Memory B cell (primary cell): ENCODE results near the gene GTPBP3.

Experiments used
- ATAC-seq: fragments of 150-1000 bp; cut with Tn5 transposase; 2 replicates; pipeline ENCODE4 v1.10.0; 2021; ENCODE audit warnings: low read depth, mild to moderate bottlenecking, moderate library complexity
- DNase-seq, 2 donors: peaks; one replicate each; pipeline ENCODE4 v3.0.0; 2022; ENCODE audit warnings: low spot score in 2 of 2
- H3K27ac Mint-ChIP-seq: one replicate; pipeline ENCODE4 v1.8.0; 2022; ENCODE audit warnings: mild to moderate bottlenecking, moderate library complexity, mixed read lengths
- H3K27me3 Mint-ChIP-seq: one replicate; pipeline ENCODE4 v1.8.0; 2022; ENCODE audit warnings: mixed read lengths
- H3K36me3 Mint-ChIP-seq: one replicate; pipeline ENCODE4 v1.8.0; 2022; ENCODE audit warnings: mild to moderate bottlenecking, mixed read lengths
- H3K4me1 Mint-ChIP-seq: one replicate; pipeline ENCODE4 v1.8.0; 2022; ENCODE audit warnings: mixed read lengths
- H3K4me3 Mint-ChIP-seq: one replicate; pipeline ENCODE4 v1.8.0; 2022; ENCODE audit warnings: mild to moderate bottlenecking, moderate library complexity, mixed read lengths
- H3K9me3 Mint-ChIP-seq: one replicate; pipeline ENCODE4 v1.8.0; 2022; ENCODE audit warnings: mixed read lengths

The GTPBP3 gene

GRCh38 chr19:17304386-17305215 lies 32.8 kb upstream of the GTPBP3 start:
- no peak for ATAC-seq
- H3K4me1 Mint-ChIP-seq = peaks cover 26% of the 10 kb centered on the region
- H3K4me3 Mint-ChIP-seq = peak overlapping the region; percentile 28
- H3K27ac Mint-ChIP-seq = no peak overlapping the region
- H3K27me3 Mint-ChIP-seq = no peaks in the 10 kb centered on the region
- H3K36me3 Mint-ChIP-seq = no peaks in the 10 kb centered on the region
- DNase-seq = no peak
- no peaks in the 10 kb centered on the region for H3K9me3 Mint-ChIP-seq

DNA sequence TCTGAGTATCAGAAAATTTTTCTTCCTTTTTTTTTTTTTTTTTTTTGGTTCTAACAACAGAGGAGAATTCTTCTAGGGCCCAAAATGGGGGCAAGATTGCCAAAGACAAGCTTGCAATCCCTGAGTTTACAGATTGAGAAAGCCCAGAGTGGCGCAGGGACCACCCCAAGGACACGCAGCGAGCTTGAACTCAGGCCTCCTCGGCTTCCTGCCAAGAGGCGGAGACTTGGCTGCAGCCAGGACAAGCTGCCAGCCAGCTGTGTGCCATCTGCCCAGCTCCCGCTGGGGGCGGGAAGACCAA lies 32.2 kb upstream of the GTPBP3 start:
- H3K27ac Mint-ChIP-seq = peak overlapping the region; percentile 80
- peak overlapping the region; percentile 87 for H3K4me3 Mint-ChIP-seq
- no peaks in the 10 kb centered on the region for H3K36me3 Mint-ChIP-seq
- H3K9me3 Mint-ChIP-seq = no peaks in the 10 kb centered on the region
- no peak for ATAC-seq
- peaks cover 29% of the 10 kb centered on the region for H3K4me1 Mint-ChIP-seq
- H3K27me3 Mint-ChIP-seq = no peaks in the 10 kb centered on the region
- no peak for DNase-seq

DNA sequence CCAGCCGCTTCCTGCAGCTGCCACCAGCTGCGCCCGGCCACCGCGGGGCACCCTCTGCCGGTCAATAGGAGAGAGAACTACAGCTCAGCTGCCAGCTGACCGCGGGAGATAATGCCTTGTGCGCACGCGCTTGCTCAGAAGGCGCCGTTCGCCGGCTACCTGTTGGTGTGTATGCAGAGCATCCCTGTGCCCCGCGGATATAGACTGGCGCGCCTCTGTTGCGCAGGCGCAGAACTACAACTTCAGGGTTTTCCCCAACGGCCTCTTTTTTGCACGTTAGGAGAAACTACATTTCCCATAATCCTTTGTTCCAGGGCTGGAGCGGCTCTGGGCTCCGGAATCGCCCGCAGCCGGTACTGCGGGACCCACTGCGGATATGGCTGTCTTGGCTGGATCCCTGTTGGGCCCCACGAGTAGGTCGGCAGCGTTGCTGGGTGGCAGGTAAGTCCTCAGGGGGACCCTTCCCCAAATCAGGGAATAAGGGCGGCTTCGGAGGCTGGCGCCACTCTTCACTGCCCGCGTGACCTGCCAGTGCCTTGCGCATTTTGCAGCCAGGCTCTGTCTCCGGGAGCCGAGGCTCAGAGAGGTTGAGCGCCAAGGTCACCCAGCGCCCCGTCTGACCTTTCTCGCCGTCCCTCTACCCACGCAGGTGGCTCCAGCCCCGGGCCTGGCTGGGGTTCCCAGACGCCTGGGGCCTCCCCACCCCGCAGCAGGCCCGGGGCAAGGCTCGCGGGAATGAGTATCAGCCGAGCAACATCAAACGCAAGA lies 31.7 kb upstream of the GTPBP3 start, which contains the start of gene MRPL34:
Gene MRPL34, plus strand, starts transcription at position 356 of the 768 bp plus-strand sequence. Its CDS starts 21 bp downstream, at position 377.
- Mint-ChIP-seq H3K4me3 (peak within 1 kb of the TSS; percentile 87), H3K27ac (peak within 1 kb of the TSS; percentile 80), H3K36me3 (no peaks in the 10 kb centered on the region), H3K9me3 (no peaks in the 10 kb centered on the region), H3K27me3 (no peaks in the 10 kb centered on the region), H3K4me1 (peaks cover 34% of the 10 kb centered on the region)
- peak; percentile 87 to 93 for DNase-seq
- ATAC-seq = peak; percentile 66

- H3K4me3 Mint-ChIP-seq = peak overlapping the region; percentile 87
- no peaks in the 10 kb centered on the region for H3K27me3 Mint-ChIP-seq
- H3K9me3 Mint-ChIP-seq = no peaks in the 10 kb centered on the region
Measured at GRCh38 chr19:17306285-17306714, 31.1 kb upstream of the GTPBP3 start.

GRCh38 chr19:17307876-17308377 lies 29.4 kb upstream of the GTPBP3 start:
- Mint-ChIP-seq H3K4me3 (peak overlapping the region; percentile 40), H3K9me3 (no peaks in the 10 kb centered on the region), H3K4me1 (peaks cover 34% of the 10 kb centered on the region), H3K27me3 (no peaks in the 10 kb centered on the region), H3K27ac (no peak overlapping the region), H3K36me3 (peaks cover 4% of the 10 kb centered on the region)
- no peak for ATAC-seq
- no peak for DNase-seq

More at GRCh38 chr19:17306285-17306714, 31.1 kb upstream of the GTPBP3 start:
- ATAC-seq (no peak), DNase-seq (no peak)
- Mint-ChIP-seq H3K36me3 (no peaks in the 10 kb centered on the region), H3K27ac (peak overlapping the region; percentile 80), H3K4me1 (peaks cover 35% of the 10 kb centered on the region)

DNA sequence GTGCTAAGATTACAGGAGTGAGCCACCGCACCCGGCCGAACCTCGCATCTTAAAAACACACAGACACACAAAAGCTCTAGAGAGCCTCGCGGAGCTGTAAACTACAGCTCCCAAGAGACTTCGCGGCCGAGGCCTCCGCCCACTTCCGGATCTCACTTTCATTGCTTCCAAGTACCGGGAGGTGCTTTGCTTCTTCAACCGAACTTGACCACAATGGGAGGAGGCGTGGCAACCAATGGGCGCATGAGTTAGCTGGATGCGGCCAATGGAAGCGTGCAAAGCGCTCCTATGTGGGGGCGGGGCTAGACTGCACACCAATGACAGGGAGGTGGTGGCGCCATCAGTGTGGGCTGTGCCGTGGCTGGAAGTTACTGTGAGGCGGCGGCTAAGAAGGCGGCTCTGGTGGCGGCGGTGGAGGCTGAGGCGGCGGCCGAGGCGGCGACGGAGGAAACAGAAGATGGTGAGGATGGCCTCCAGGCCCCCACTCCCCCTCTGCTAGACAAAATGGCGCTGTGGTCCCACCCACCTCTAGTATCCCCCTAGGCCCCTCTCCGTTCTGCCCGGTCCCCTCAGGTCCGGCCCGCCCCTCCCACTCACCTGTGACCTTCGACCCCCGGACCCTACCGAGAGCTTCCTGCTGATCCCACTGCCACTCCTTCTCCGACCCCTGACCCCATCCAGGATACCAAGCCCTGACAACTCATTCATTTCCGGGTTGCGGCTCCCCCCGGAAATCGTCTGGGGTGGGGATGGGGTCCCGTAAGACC lies 28.0 kb upstream of the GTPBP3 start, which contains the start of gene DDA1:
Gene DDA1, plus strand, starts transcription at position 366 of the 767 bp plus-strand sequence. Its CDS starts 92 bp downstream, at position 458.
- Mint-ChIP-seq H3K4me1 (peaks cover 31% of the 10 kb centered on the region), H3K4me3 (peak within 1 kb of the TSS; percentile 95), H3K27ac (peak within 1 kb of the TSS; percentile 83), H3K36me3 (peaks cover 11% of the 10 kb centered on the region), H3K27me3 (no peaks in the 10 kb centered on the region), H3K9me3 (no peaks in the 10 kb centered on the region)
- peak; percentile 73 for ATAC-seq
- peak; percentile 81 to 97 for DNase-seq

- H3K36me3 Mint-ChIP-seq = peaks cover 11% of the 10 kb centered on the region
- no peaks in the 10 kb centered on the region for H3K27me3 Mint-ChIP-seq
- peaks cover 28% of the 10 kb centered on the region for H3K4me1 Mint-ChIP-seq
- DNase-seq (no peak), ATAC-seq (no peak)
- peak overlapping the region; percentile 95 for H3K4me3 Mint-ChIP-seq
- peak overlapping the region; percentile 83 for H3K27ac Mint-ChIP-seq
- no peaks in the 10 kb centered on the region for H3K9me3 Mint-ChIP-seq
Measured at GRCh38 chr19:17309965-17310461, 27.3 kb upstream of the GTPBP3 start.

- ATAC-seq = no peak
- H3K4me3 Mint-ChIP-seq = peak overlapping the region; percentile 64
Measured at GRCh38 chr19:17311455-17312188, 25.7 kb upstream of the GTPBP3 start.

GRCh38 chr19:17312189-17313113 lies 24.9 kb upstream of the GTPBP3 start:
- no peak for ATAC-seq
- no peaks in the 10 kb centered on the region for H3K27me3 Mint-ChIP-seq
- no peaks in the 10 kb centered on the region for H3K9me3 Mint-ChIP-seq
- no peak overlapping the region for H3K27ac Mint-ChIP-seq
- no peak for DNase-seq
- peaks cover 18% of the 10 kb centered on the region for H3K36me3 Mint-ChIP-seq
- no peak overlapping the region for H3K4me3 Mint-ChIP-seq
- H3K4me1 Mint-ChIP-seq = peaks cover 25% of the 10 kb centered on the region

More at GRCh38 chr19:17311455-17312188, 25.7 kb upstream of the GTPBP3 start:
- no peak for DNase-seq
- Mint-ChIP-seq H3K27ac (no peak overlapping the region), H3K4me1 (peaks cover 25% of the 10 kb centered on the region), H3K27me3 (no peaks in the 10 kb centered on the region), H3K9me3 (no peaks in the 10 kb centered on the region), H3K36me3 (peaks cover 18% of the 10 kb centered on the region)

GRCh38 chr19:17314007-17314593 lies 23.3 kb upstream of the GTPBP3 start:
- Mint-ChIP-seq H3K4me3 (no peak overlapping the region), H3K27me3 (no peaks in the 10 kb centered on the region), H3K36me3 (peaks cover 21% of the 10 kb centered on the region), H3K27ac (no peak overlapping the region), H3K9me3 (no peaks in the 10 kb centered on the region), H3K4me1 (peaks cover 18% of the 10 kb centered on the region)
- ATAC-seq (no peak), DNase-seq (no peak)

GRCh38 chr19:17318966-17319365 lies 18.4 kb upstream of the GTPBP3 start:
- no peaks in the 10 kb centered on the region for H3K9me3 Mint-ChIP-seq
- ATAC-seq = no peak
- H3K27ac Mint-ChIP-seq = no peak overlapping the region

More at GRCh38 chr19:17318966-17319365, 18.4 kb upstream of the GTPBP3 start:
- Mint-ChIP-seq H3K4me3 (no peak overlapping the region), H3K36me3 (peaks cover 26% of the 10 kb centered on the region), H3K27me3 (no peaks in the 10 kb centered on the region), H3K4me1 (no peaks in the 10 kb centered on the region)
- DNase-seq = no peak
